ENCODE measurements around the gene HSP90AB1. TPM values are rescaled to one million over a fixed set of nuclear protein-coding genes. Genes with fewer than 3 reads are reported as not detected.
A peak's percentile ranks its signal among the peaks of the same experiment; 100 is the strongest.

HSP90AB1 gene
- total and polyA plus RNA-seq, 2 of the 8 experiments (the other 6 are each of a cell fraction or from before 2014, with no cell fraction given) = 1,564 to 2,297 TPM

DNA sequence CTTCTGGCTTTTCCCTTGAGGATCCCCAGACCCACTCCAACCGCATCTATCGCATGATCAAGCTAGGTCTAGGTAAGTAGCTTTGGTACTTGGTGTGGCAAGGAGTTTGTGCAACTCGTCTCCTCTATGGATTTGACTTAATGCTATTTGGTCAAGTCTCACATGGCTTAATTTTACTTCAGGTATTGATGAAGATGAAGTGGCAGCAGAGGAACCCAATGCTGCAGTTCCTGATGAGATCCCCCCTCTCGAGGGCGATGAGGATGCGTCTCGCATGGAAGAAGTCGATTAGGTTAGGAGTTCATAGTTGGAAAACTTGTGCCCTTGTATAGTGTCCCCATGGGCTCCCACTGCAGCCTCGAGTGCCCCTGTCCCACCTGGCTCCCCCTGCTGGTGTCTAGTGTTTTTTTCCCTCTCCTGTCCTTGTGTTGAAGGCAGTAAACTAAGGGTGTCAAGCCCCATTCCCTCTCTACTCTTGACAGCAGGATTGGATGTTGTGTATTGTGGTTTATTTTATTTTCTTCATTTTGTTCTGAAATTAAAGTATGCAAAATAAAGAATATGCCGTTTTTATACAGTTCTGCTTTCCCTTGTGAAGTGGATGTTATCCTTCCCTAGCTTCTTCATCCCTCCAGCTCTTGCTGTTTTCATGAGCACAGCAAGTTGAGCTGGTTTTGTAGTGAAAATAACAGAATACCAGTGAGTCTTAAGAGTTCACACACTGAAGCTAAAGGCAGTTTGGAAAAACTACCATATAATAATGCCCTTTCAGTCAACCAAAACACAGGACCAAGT, 6.6 kb downstream of the HSP90AB1 start:
- no peak overlapping the region for H3K9ac ChIP-seq (replicated peaks in 1 of 4; ENCODE audit: extremely low read depth in 1 of 4, low read depth in 3 of 4, low read length in 3 of 4)
- FAIRE-seq (no peak), DNase-seq (ENCODE audit: low read depth in 1 of 2, low spot score in 2 of 2) (peak in 1 of 2 experiments; percentile 82)
- H4K20me1 ChIP-seq (replicated peaks in 1 of 2; ENCODE audit: control insufficient read depth in 1 of 2, insufficient read depth in 2 of 2, low read length in 2 of 2) = peaks cover 24 to 36% of the 10 kb centered on the region in 2 experiments
- no peak overlapping the region for H2AFZ ChIP-seq (ENCODE audit: low read length)
- no peak overlapping the region for H3K27ac ChIP-seq (ENCODE audit: low read depth, low read length)
- no peak overlapping the region for H2AK5ac ChIP-seq (ENCODE audit: low read depth, low read length)
- H3K4ac ChIP-seq (replicated peaks; ENCODE audit: insufficient read length, low read depth, low read length) = no peak overlapping the region
- no peak overlapping the region for H3K4me2 ChIP-seq (ENCODE audit: insufficient read depth in 1 of 2, low read depth in 2 of 2, low read length in 2 of 2)
- no peak overlapping the region for H2BK20ac ChIP-seq (ENCODE audit: low read length)
- H3K36me3 ChIP-seq (ENCODE audit: control insufficient read depth in 2 of 4, insufficient read depth in 4 of 4, low read length in 3 of 4) = peaks cover 52 to 73% (median 65%) of the 10 kb centered on the region in 4 experiments
- no peaks in the 10 kb centered on the region; the same call in 1 of the 2 replicates for H3K79me1 ChIP-seq (ENCODE audit: low read depth, low read length)
- no peak overlapping the region for H2BK120ac ChIP-seq (replicated peaks; ENCODE audit: low read depth, low read length)
- no peak overlapping the region for H3K4me3 ChIP-seq (ENCODE audit: extremely low read depth in 1 of 4, insufficient read depth in 2 of 4, low read depth in 3 of 4, low read length in 4 of 4)
- 86% methylated on average over 10 of the region's 10 CpGs; no CpG with 5 or more reads in 1 of the 2 experiments for WGBS, 2 experiments (ENCODE audit: extremely low coverage in 1 of 2, insufficient coverage in 1 of 2, insufficient read length in 1 of 2, insufficient replicate concordance in 2 of 2, low coverage in 1 of 2, low lambda C conversion rate in 2 of 2, missing lambda C conversion rate in 1 of 2)
- POLR2A ChIA-PET (ENCODE audit: partially characterized antibody) = interaction anchor here (0.7 to 15.1 kb wide), 20 partner anchors 13 to 312 kb away, joined by 3 to 581 read pairs (median 8); partner anchors contain the start of genes AARS2, HSP90AB1, NFKBIE and SLC29A1
- peaks cover 16% of the 10 kb centered on the region for H3K23me2 ChIP-seq (ENCODE audit: low read depth, low read length)
- H2BK15ac ChIP-seq (ENCODE audit: low read length) = no peak overlapping the region
- peaks cover 12 to 49% of the 10 kb centered on the region in 2 experiments for H3K79me2 ChIP-seq (ENCODE audit: control insufficient read depth in 1 of 2, insufficient read depth in 2 of 2, low read length in 2 of 2)
- 0 out of 2 replicates have a peak overlapping the region, but pooled peaks have one; percentile 13 for H2BK5ac ChIP-seq (ENCODE audit: low read depth, low read length)
- H4K5ac ChIP-seq (ENCODE audit: insufficient read length, low read depth, low read length) = no peak overlapping the region
- no peaks in the 10 kb centered on the region for H3K9me3 ChIP-seq (ENCODE audit: insufficient read depth in 2 of 2, low read depth in 1 of 2, low read length in 1 of 2)
- H3K4me1 ChIP-seq (replicated peaks in 1 of 4; ENCODE audit: control insufficient read depth in 3 of 4, insufficient read depth in 4 of 4, low read length in 3 of 4) = peaks cover 7 to 24% (median 9%) of the 10 kb centered on the region in 4 experiments
- no peak overlapping the region for H2BK12ac ChIP-seq (ENCODE audit: low read depth, low read length)
- CTCF ChIA-PET (ENCODE audit: partially characterized antibody) = interaction anchor here (0.7 to 4.8 kb wide), 21 partner anchors 7 to 168 kb away, joined by 3 to 48 read pairs (median 6); partner anchors contain the start of gene HSP90AB1
- H3K18ac ChIP-seq (ENCODE audit: extremely low read depth, low read length) = no peak overlapping the region
- no peak overlapping the region for H3K14ac ChIP-seq (ENCODE audit: insufficient read length)
- H3K27me3 ChIP-seq (replicated peaks in 1 of 4; ENCODE audit: control insufficient read depth in 3 of 4, extremely low read depth in 1 of 4, insufficient read depth in 3 of 4, low read length in 3 of 4) = no peaks in the 10 kb centered on the region
- no peak overlapping the region for H3K23ac ChIP-seq (ENCODE audit: insufficient read length)
- no peak overlapping the region for H4K91ac ChIP-seq (replicated peaks; ENCODE audit: insufficient read length, low read length)
- no peak overlapping the region; the same call in 1 of the 2 replicates for H4K8ac ChIP-seq (ENCODE audit: extremely low read depth, insufficient read depth, low read length)
- no peak overlapping the region for H3K56ac ChIP-seq (replicated peaks; ENCODE audit: insufficient read length, low read depth, low read length)
- TF ChIP-seq POLR2A (IDR thresholded peaks at IDR 0.05; ENCODE audit: control extremely low read depth in 1 of 2, low read depth in 2 of 2, low read length in 2 of 2) (peak in 1 of 2 experiments; percentile 83; a peak in 2 of 3 replicates), SIRT6 (IDR thresholded peaks at IDR 0.05; ENCODE audit: low read length) (no peak), SP2 (IDR thresholded peaks at IDR 0.05; ENCODE audit: low read length) (no peak), POU5F1 (IDR thresholded peaks at IDR 0.05; ENCODE audit: low read depth, low read length) (no peak), SP1 (IDR thresholded peaks at IDR 0.05; ENCODE audit: low read depth, low read length) (peak; percentile 46; the same call in 1 of the 2 replicates), FOSL1 (IDR thresholded peaks at IDR 0.05; ENCODE audit: insufficient read depth, low read depth, low read length) (no peak), SIX5 (IDR thresholded peaks at IDR 0.05; ENCODE audit: low read depth, low read length) (no peak), ASH2L (IDR thresholded peaks at IDR 0.05; ENCODE audit: low read length) (no peak), CTBP2 (IDR thresholded peaks at IDR 0.05; ENCODE audit: borderline replicate concordance, insufficient read depth, insufficient read length, low read length) (no peak)
- TF ChIP-seq, protein P1, sequence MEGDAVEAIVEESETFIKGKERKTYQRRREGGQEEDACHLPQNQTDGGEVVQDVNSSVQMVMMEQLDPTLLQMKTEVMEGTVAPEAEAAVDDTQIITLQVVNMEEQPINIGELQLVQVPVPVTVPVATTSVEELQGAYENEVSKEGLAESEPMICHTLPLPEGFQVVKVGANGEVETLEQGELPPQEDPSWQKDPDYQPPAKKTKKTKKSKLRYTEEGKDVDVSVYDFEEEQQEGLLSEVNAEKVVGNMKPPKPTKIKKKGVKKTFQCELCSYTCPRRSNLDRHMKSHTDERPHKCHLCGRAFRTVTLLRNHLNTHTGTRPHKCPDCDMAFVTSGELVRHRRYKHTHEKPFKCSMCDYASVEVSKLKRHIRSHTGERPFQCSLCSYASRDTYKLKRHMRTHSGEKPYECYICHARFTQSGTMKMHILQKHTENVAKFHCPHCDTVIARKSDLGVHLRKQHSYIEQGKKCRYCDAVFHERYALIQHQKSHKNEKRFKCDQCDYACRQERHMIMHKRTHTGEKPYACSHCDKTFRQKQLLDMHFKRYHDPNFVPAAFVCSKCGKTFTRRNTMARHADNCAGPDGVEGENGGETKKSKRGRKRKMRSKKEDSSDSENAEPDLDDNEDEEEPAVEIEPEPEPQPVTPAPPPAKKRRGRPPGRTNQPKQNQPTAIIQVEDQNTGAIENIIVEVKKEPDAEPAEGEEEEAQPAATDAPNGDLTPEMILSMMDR (IDR thresholded peaks at IDR 0.05; ENCODE audit: control extremely low read depth in 1 of 3, insufficient read depth in 1 of 3, low read depth in 1 of 3, low read length in 3 of 3) = peak in 2 of 3 experiments; percentile 49 to 56; a peak in 3 of 4 replicates
